K562 (cell line): ENCODE results near the gene SH3TC1. TPM values are rescaled to one million over a fixed set of nuclear protein-coding genes. Genes with fewer than 3 reads are reported as not detected.

Experiments
- ATAC-seq: fragments of 200-7000 bp; cut with Tn5 transposase; 3 replicates; pipeline ENCODE4 v1.9.1; 2020; ENCODE audit warnings: moderate library complexity
- BruUV-seq: library from RNA; stranded (reverse); fragments of 400-500 nt; replicated peaks from 2 replicates; lab custom pipeline; 2021; lab: Mats Ljungman, UMichigan
- CTCF ChIA-PET: fragments of 300-600 bp; formaldehyde crosslinking; extraction: SDS; loops from one replicate; lab custom pipeline; 2021; ENCODE audit warnings: low intra/inter-chr PET ratio; lab: Yijun Ruan, JAX
- POLR2A ChIA-PET: fragments of 300-600, 350-650 bp; sonication (Branson Sonifier 250); formaldehyde crosslinking; extraction: SDS; loops from one replicate; lab custom pipeline; 2021; ENCODE audit warnings: antibody characterized with exemption, inconsistent platforms; lab: Yijun Ruan, JAX
- DNase-seq, 4 experiments: peaks; one replicate each; pipeline versions ENCODE4 v3.0.0 to v3.0.0-alpha.2; 2011 to 2018; ENCODE audit warnings: low spot score in 3 of 4, mixed read lengths in 3 of 4; ENCODE audit errors: extremely low read depth in 1 of 4
- FAIRE-seq: peaks from 2 replicates; lab custom pipeline; 2011; peaks lifted over from hg19 to GRCh38; lab: Jason Lieb, UNC
- H2AFZ ChIP-seq: 2 replicates; pipeline ENCODE4 v1.6.0; 2011; ENCODE audit warnings: low read depth, low read length, control low read depth, inconsistent platforms
- H3K27ac ChIP-seq: fragments of 200-600 bp; 3 replicates; pipeline ENCODE4 v1.8.0; 2011; ENCODE audit warnings: low read depth, mild to moderate bottlenecking, control low read depth, inconsistent platforms, low read length, moderate library complexity, mixed read lengths; ENCODE audit errors: extremely low read depth
- H3K27me3 ChIP-seq, 2 experiments: fragments of 300-600 bp in 1 of 2; 2 replicates in 1 of 2; 3 replicates in 1 of 2; pipeline versions ENCODE4 v1.6.0 to v1.8.0; 2011; ENCODE audit warnings: inconsistent platforms in 2 of 2, low read length in 2 of 2, mild to moderate bottlenecking in 1 of 2, mixed read lengths in 1 of 2, moderate library complexity in 1 of 2; ENCODE audit not compliant: control insufficient read depth in 2 of 2, insufficient read depth in 2 of 2
- H3K36me3 ChIP-seq: fragments of 300-600 bp; 3 replicates; pipeline ENCODE4 v1.8.0; 2011; ENCODE audit warnings: mild to moderate bottlenecking, low read length, inconsistent platforms; ENCODE audit not compliant: control insufficient read depth, insufficient read depth
- H3K4me1 ChIP-seq, 2 experiments: fragments of 200-600 bp in 1 of 2; replicated peaks in 1 of 2; 2 replicates in 1 of 2; 3 replicates in 1 of 2; pipeline versions ENCODE4 v1.5.1 to v1.8.0; 2011; ENCODE audit warnings: inconsistent platforms in 2 of 2, low read length in 2 of 2, mild to moderate bottlenecking in 1 of 2, mixed read lengths in 1 of 2, moderate library complexity in 1 of 2; ENCODE audit not compliant: control insufficient read depth in 2 of 2, insufficient read depth in 2 of 2
- H3K4me2 ChIP-seq: 2 replicates; pipeline ENCODE4 v1.6.1; 2011; ENCODE audit warnings: low read length, control low read depth, inconsistent platforms, mixed read lengths; ENCODE audit not compliant: insufficient read depth
- H3K4me3 ChIP-seq: fragments of 200-600 bp; sonication (generic), shearing (Covaris generic); 2 replicates; pipeline ENCODE4 v1.5.1; 2016; ENCODE audit warnings: control low read depth, inconsistent platforms
- H3K79me2 ChIP-seq: fragments of 200-600 bp; 3 replicates; pipeline ENCODE4 v1.8.0; 2011; ENCODE audit warnings: low read length, inconsistent platforms; ENCODE audit not compliant: control insufficient read depth, insufficient read depth
- H3K9ac ChIP-seq, 2 experiments: 2 replicates each; pipeline versions ENCODE4 v1.6.0 to v1.6.1; 2011; ENCODE audit warnings: low read depth in 2 of 2, low read length in 2 of 2, control low read depth in 1 of 2, inconsistent platforms in 1 of 2, mild to moderate bottlenecking in 1 of 2, mixed read lengths in 1 of 2; ENCODE audit not compliant: insufficient read depth in 1 of 2
- H3K9me1 ChIP-seq: one replicate; pipeline ENCODE4 v1.6.0; 2011; ENCODE audit warnings: inconsistent platforms, mild to moderate bottlenecking, low read length, moderate library complexity; ENCODE audit not compliant: control insufficient read depth, insufficient read depth
- H3K9me3 ChIP-seq: replicated peaks from 2 replicates; pipeline ENCODE4 v1.5.1; 2011; ENCODE audit warnings: low read depth, low read length, inconsistent platforms; ENCODE audit not compliant: control insufficient read depth, insufficient read depth
- H4K20me1 ChIP-seq: replicated peaks from 2 replicates; pipeline ENCODE4 v1.6.1; 2011; ENCODE audit warnings: low read length, inconsistent platforms, mixed read lengths; ENCODE audit not compliant: control insufficient read depth, insufficient read depth
- CEBPB ChIP-seq: fragments of 450-650 bp; IDR thresholded peaks from 2 replicates; pipeline ENCODE4 v1.6.1; 2016; ENCODE audit warnings: missing genetic modification characterization, missing compliant biosample characterization
- CEBPG ChIP-seq, 3 experiments: fragments of 200-800 bp in 1 of 3; sonication (Bioruptor generic) in 1 of 3; sonication (generic) in 1 of 3; formaldehyde crosslinking in 1 of 3; IDR thresholded peaks in 2 of 3; conservative IDR thresholded peaks in 1 of 3; 2 replicates each; pipeline versions ENCODE4 v1.6.1 to v1.8.0; 2016 to 2022; ENCODE audit warnings: missing compliant biosample characterization in 2 of 3, missing genetic modification characterization in 2 of 3, mild to moderate bottlenecking in 1 of 3, missing genetic modification reagents in 1 of 3
- HMG20B ChIP-seq: fragments of 250-450 bp; sonication (Bioruptor Pico); IDR thresholded peaks from 2 replicates; pipeline ENCODE4 v1.5.0; 2021; ENCODE audit warnings: mild to moderate bottlenecking
- KAT2B ChIP-seq: IDR thresholded peaks from one replicate; pipeline ENCODE4 v1.6.1; 2012; ENCODE audit warnings: low read depth, mild to moderate bottlenecking, control low read depth, inconsistent platforms, low read length, moderate library complexity
- MBD2 ChIP-seq: sonication (generic); IDR thresholded peaks from 2 replicates; pipeline ENCODE4 v1.6.1; 2016; ENCODE audit warnings: low read depth, borderline replicate concordance
- NR0B1 ChIP-seq: fragments of 450-650 bp; IDR thresholded peaks from one replicate; pipeline ENCODE4 v1.6.1; 2018; ENCODE audit warnings: mild to moderate bottlenecking, moderate library complexity; ENCODE audit not compliant: partially characterized antibody
- PCBP2 ChIP-seq: fragments of 200-400 bp; formaldehyde crosslinking; IDR thresholded peaks from 2 replicates; pipeline ENCODE4 v1.6.1; 2018; ENCODE audit warnings: low read length, low read depth, mild to moderate bottlenecking, moderate library complexity; ENCODE audit not compliant: poor library complexity, severe bottlenecking
- TAF9B ChIP-seq: fragments of 450-650 bp; IDR thresholded peaks from 2 replicates; pipeline ENCODE4 v1.6.1; 2018; ENCODE audit warnings: mild to moderate bottlenecking; ENCODE audit not compliant: partially characterized antibody
- TSC22D4 ChIP-seq: fragments of 450-650 bp; IDR thresholded peaks from 2 replicates; pipeline ENCODE4 v1.6.1; 2016; ENCODE audit warnings: missing genetic modification characterization, missing biosample characterization, control low read depth
- ZBTB17 ChIP-seq: fragments of 450-650 bp; formaldehyde crosslinking; IDR thresholded peaks from 2 replicates; pipeline ENCODE4 v1.4.0; 2020; ENCODE audit warnings: mild to moderate bottlenecking
- ZNF140 ChIP-seq: fragments of 250-450 bp; sonication (Bioruptor Pico); IDR thresholded peaks from 2 replicates; pipeline ENCODE4 v1.8.0; 2021; ENCODE audit warnings: moderate library complexity, mild to moderate bottlenecking, inconsistent platforms
- ZNF3 ChIP-seq: fragments of 250-450 bp; sonication (Bioruptor Pico); IDR thresholded peaks from 2 replicates; pipeline ENCODE4 v1.5.0; 2021; ENCODE audit warnings: mild to moderate bottlenecking, moderate library complexity
- ZNF444 ChIP-seq: fragments of 250-450 bp; sonication (Bioruptor Pico); IDR thresholded peaks from 2 replicates; pipeline ENCODE4 v1.4.0; 2020; ENCODE audit warnings: mild to moderate bottlenecking, moderate library complexity
- ZNF764 ChIP-seq: fragments of 250-450 bp; sonication (Bioruptor Pico); IDR thresholded peaks from 2 replicates; pipeline ENCODE4 v1.4.0; 2020; ENCODE audit warnings: low read depth, mild to moderate bottlenecking, moderate library complexity
- WGBS: fragments of 100-300 bp; shearing (Covaris generic); methylation state at CpG from one replicate; pipeline ENCODE4 v1.1.6; 2016; ENCODE audit warnings: low coverage, mixed read lengths; ENCODE audit not compliant: insufficient coverage; ENCODE audit errors: missing lambda C conversion rate; 5-methylcytosine and 5-hydroxymethylcytosine counted together
- in situ Hi-C: fragments of 300-500 bp; cut with MboI; formaldehyde crosslinking; loops from 4 replicates; pipeline ENCODE4 v1.15.0; 2018; ENCODE audit warnings: inconsistent platforms, mixed read lengths
- intact Hi-C: fragments of 100-400 bp; cut with micrococcal nuclease; formaldehyde crosslinking; loops from 2 replicates; pipeline ENCODE4 v1.14.2; 2022
- polyA plus RNA-seq, 8 experiments: library from polyadenylated mRNA; depleted of rRNA in 4 of 8; stranded (reverse) in 5 of 8; unstranded in 3 of 8; fragments of >200 nt; fragmentation: Nextera tagmentation in 2 of 8; fragmentation: Illumina TruSeq in 1 of 8; extraction: Ambion mirVana in 2 of 8; extraction: Trizol in 1 of 8; gene quantifications; 2 replicates each; pipeline versions ENCODE4 v1.2.1 to v1.2.3, GENCODE V29; 2011 to 2014; ENCODE audit warnings: inconsistent platforms in 1 of 8, missing spikeins in 1 of 8
- total RNA-seq, 7 experiments: library from RNA; depleted of rRNA in 6 of 7; stranded (reverse); fragments of >200 nt in 6 of 7; fragmentation: Illumina TruSeq in 2 of 7; extraction: Trizol in 2 of 7; gene quantifications; 2 replicates each; pipeline versions ENCODE4 v1.2.1 to v1.2.3, GENCODE V29; 2011 to 2021; ENCODE audit warnings: low replicate concordance in 1 of 7
- TF ChIP-seq, protein P1 (sequence below): fragments of 250-450 bp; sonication (Bioruptor Pico); IDR thresholded peaks from 2 replicates; pipeline ENCODE4 v1.5.0; 2020; ENCODE audit warnings: mild to moderate bottlenecking

The SH3TC1 gene
- total and polyA plus RNA-seq, 9 of the 15 experiments (the other 6 are each of a cell fraction or from before 2014, with no cell fraction given), result 0.04 to 2.1 (median 0.48) TPM; not detected in 1

GRCh38 chr4:8248091-8248490, 49.0 kb downstream of the SH3TC1 start:
- FAIRE-seq, result no peak
- Histone ChIP-seq H3K9ac (no peak overlapping the region), H3K36me3 (no peaks in the 10 kb centered on the region), H3K27ac (no peak overlapping the region), H2AFZ (no peak overlapping the region), H3K79me2 (no peaks in the 10 kb centered on the region), H3K9me1 (no peaks in the 10 kb centered on the region), H3K4me1 (peaks cover 4 to 32% of the 10 kb centered on the region in 2 experiments), H3K4me2 (no peak overlapping the region), H3K4me3 (no peak overlapping the region), H3K27me3 (peaks cover 0 to 60% of the 10 kb centered on the region in 2 experiments; a peak in 3 of 5 replicates), H4K20me1 (no peaks in the 10 kb centered on the region; the same call in none of the 2 replicates), H3K9me3 (no peaks in the 10 kb centered on the region)
- POLR2A ChIA-PET, result interaction anchor here (1.0 to 1.2 kb wide), 2 partner anchors 10 to 149 kb away, joined by 3 read pairs; no protein-coding TSS in a partner anchor
- 31% methylated on average over 7 of the region's 7 CpGs for WGBS
- in situ Hi-C loops (no loop called here), intact Hi-C loops (loop anchor here (10.0 kb wide), 1 partner anchor 57 kb away; no protein-coding TSS in a partner anchor)
- CTCF ChIA-PET, result no interaction called here
- no peak for TF ChIP-seq ZNF764 (CRISPR knock-in tag)
- TF ChIP-seq NR0B1, result no peak
- no peak for TF ChIP-seq TSC22D4 (tag)
- peak; percentile 92 for TF ChIP-seq CEBPB (tag)
- TF ChIP-seq HMG20B (CRISPR knock-in tag), result no peak
- TF ChIP-seq CEBPG (CRISPR knock-in tag; IDR thresholded peaks at IDR 0.05), result no peak; the same call in 1 of the 2 replicates
- TF ChIP-seq CEBPG (tag; conservative IDR thresholded peaks at IDR 0.05 in 1 of 2, IDR thresholded peaks at IDR 0.05 in 1 of 2), result peak; percentile 60 to 86
- TF ChIP-seq ZBTB17, result no peak
- TF ChIP-seq ZNF3 (CRISPR knock-in tag), result no peak
- TF ChIP-seq, protein P1, sequence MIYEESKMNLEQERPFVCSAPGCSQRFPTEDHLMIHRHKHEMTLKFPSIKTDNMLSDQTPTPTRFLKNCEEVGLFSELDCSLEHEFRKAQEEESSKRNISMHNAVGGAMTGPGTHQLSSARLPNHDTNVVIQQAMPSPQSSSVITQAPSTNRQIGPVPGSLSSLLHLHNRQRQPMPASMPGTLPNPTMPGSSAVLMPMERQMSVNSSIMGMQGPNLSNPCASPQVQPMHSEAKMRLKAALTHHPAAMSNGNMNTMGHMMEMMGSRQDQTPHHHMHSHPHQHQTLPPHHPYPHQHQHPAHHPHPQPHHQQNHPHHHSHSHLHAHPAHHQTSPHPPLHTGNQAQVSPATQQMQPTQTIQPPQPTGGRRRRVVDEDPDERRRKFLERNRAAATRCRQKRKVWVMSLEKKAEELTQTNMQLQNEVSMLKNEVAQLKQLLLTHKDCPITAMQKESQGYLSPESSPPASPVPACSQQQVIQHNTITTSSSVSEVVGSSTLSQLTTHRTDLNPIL (CRISPR knock-in tag), result no peak
- TF ChIP-seq ZNF140 (CRISPR knock-in tag), result no peak
- TF ChIP-seq MBD2, result no peak
- TF ChIP-seq PCBP2, result no peak
- TF ChIP-seq ZNF444, result no peak
- no peak for TF ChIP-seq KAT2B
- no peak for TF ChIP-seq TAF9B
- DNase-seq, result no peak
- no TSS peak for BruUV-seq
- ATAC-seq, result no peak
